ENCODE results near the gene PPEF2.

DNA sequence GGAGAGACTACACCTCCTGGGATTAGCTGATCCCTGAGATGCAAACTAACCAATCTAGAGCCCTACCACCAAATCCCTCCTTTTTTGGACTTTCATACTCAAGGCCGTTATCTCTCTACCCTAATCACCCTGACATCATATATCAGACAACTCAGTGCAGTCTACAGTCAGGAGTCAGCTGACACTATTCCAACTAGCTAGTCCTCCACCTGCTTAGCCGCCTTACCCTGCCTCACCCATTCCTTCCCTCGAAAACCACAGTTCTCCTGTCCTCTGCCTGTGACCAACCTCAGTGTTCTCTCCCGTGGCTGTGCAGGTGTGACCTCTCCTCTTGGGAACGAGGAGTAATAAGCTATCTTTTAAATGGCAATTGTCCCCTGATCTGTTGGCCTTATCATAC, 1.8 kb upstream of the PPEF2 start:
- TF ChIP-seq POLR2A (IDR thresholded peaks at IDR 0.05; ENCODE audit: low read depth, low read length), result no peak
- no peak for TF ChIP-seq POLR2AphosphoS5 (IDR thresholded peaks at IDR 0.05; ENCODE audit: low read depth, low read length)
- no peak for TF ChIP-seq TAF1 (IDR thresholded peaks at IDR 0.05; ENCODE audit: low read depth, low read length)
- no peak for TF ChIP-seq PAX5 (IDR thresholded peaks at IDR 0.05; ENCODE audit: insufficient read depth, low read length, severe bottlenecking)
